IMR-90 (cell line): ENCODE measurements around the gene ANO4.

ENCODE experiments used
- BHLHE40 ChIP-seq: fragments of 150-350 bp; IDR thresholded peaks from 2 replicates; pipeline ENCODE4 v1.6.1; 2016; ENCODE audit warnings: mild to moderate bottlenecking, low read depth, low read length
- CEBPB ChIP-seq: IDR thresholded peaks from 2 replicates; pipeline ENCODE4 v1.6.1; 2012; ENCODE audit warnings: low read depth, low read length, improper control_type of control experiment
- CHD1 ChIP-seq: IDR thresholded peaks from 2 replicates; pipeline ENCODE4 v1.6.1; 2012; ENCODE audit warnings: low read depth, low read length, improper control_type of control experiment
- CTCF ChIP-seq: conservative IDR thresholded peaks from 2 replicates; pipeline ENCODE4 v1.5.1; 2012; ENCODE audit warnings: mild to moderate bottlenecking, low read depth, low read length, improper control_type of control experiment
- ELK1 ChIP-seq: fragments of 150-350 bp; IDR thresholded peaks from 2 replicates; pipeline ENCODE4 v1.6.1; 2016; ENCODE audit warnings: low read depth, mild to moderate bottlenecking, low read length, moderate library complexity, borderline replicate concordance
- FOS ChIP-seq: fragments of 150-350 bp; IDR thresholded peaks from 2 replicates; pipeline ENCODE4 v1.6.1; 2016; ENCODE audit warnings: low read depth, low read length
- MAFK ChIP-seq: IDR thresholded peaks from 2 replicates; pipeline ENCODE4 v1.6.1; 2012; ENCODE audit warnings: low read depth, low read length, improper control_type of control experiment
- POLR2A ChIP-seq: IDR thresholded peaks from 2 replicates; pipeline ENCODE4 v1.6.1; 2012; ENCODE audit warnings: mild to moderate bottlenecking, low read depth, low read length
- RAD21 ChIP-seq: IDR thresholded peaks from 2 replicates; pipeline ENCODE4 v1.6.1; 2012; ENCODE audit warnings: low read length, improper control_type of control experiment
- RCOR1 ChIP-seq: IDR thresholded peaks from 2 replicates; pipeline ENCODE4 v1.6.1; 2012; ENCODE audit warnings: mild to moderate bottlenecking, low read length, improper control_type of control experiment; ENCODE audit not compliant: insufficient replicate concordance
- RFX5 ChIP-seq: IDR thresholded peaks from 2 replicates; pipeline ENCODE4 v1.8.0; 2012; ENCODE audit warnings: low read depth, mild to moderate bottlenecking, low read length, moderate library complexity
- SMC3 ChIP-seq: fragments of 150-350 bp; IDR thresholded peaks from 2 replicates; pipeline ENCODE4 v1.6.1; 2016; ENCODE audit warnings: low read depth, mild to moderate bottlenecking, antibody characterized with exemption, low read length, moderate library complexity

- TF ChIP-seq POLR2A (no peak), CEBPB (no peak), CTCF (no peak), CHD1 (no peak), BHLHE40 (no peak), FOS (no peak), RFX5 (no peak), ELK1 (no peak), MAFK (no peak), SMC3 (no peak), RAD21 (no peak), RCOR1 (no peak)
Observed at GRCh38 chr12:101078536-101079285, 284.1 kb downstream of the ANO4 start.
